Memory B cell (primary cell): ENCODE measurements around the gene TENM4.

ENCODE experiments used
- ATAC-seq: fragments of 150-1000 bp; cut with Tn5 transposase; 2 replicates; pipeline ENCODE4 v1.10.0; 2021; ENCODE audit warnings: low read depth, mild to moderate bottlenecking, moderate library complexity
- DNase-seq, 2 donors: peaks; one replicate each; pipeline ENCODE4 v3.0.0; 2022; ENCODE audit warnings: low spot score in 2 of 2
- H3K27ac Mint-ChIP-seq: one replicate; pipeline ENCODE4 v1.8.0; 2022; ENCODE audit warnings: mild to moderate bottlenecking, moderate library complexity, mixed read lengths
- H3K27me3 Mint-ChIP-seq: one replicate; pipeline ENCODE4 v1.8.0; 2022; ENCODE audit warnings: mixed read lengths
- H3K36me3 Mint-ChIP-seq: one replicate; pipeline ENCODE4 v1.8.0; 2022; ENCODE audit warnings: mild to moderate bottlenecking, mixed read lengths
- H3K4me1 Mint-ChIP-seq: one replicate; pipeline ENCODE4 v1.8.0; 2022; ENCODE audit warnings: mixed read lengths
- H3K4me3 Mint-ChIP-seq: one replicate; pipeline ENCODE4 v1.8.0; 2022; ENCODE audit warnings: mild to moderate bottlenecking, moderate library complexity, mixed read lengths
- H3K9me3 Mint-ChIP-seq: one replicate; pipeline ENCODE4 v1.8.0; 2022; ENCODE audit warnings: mixed read lengths

The TENM4 gene

DNA sequence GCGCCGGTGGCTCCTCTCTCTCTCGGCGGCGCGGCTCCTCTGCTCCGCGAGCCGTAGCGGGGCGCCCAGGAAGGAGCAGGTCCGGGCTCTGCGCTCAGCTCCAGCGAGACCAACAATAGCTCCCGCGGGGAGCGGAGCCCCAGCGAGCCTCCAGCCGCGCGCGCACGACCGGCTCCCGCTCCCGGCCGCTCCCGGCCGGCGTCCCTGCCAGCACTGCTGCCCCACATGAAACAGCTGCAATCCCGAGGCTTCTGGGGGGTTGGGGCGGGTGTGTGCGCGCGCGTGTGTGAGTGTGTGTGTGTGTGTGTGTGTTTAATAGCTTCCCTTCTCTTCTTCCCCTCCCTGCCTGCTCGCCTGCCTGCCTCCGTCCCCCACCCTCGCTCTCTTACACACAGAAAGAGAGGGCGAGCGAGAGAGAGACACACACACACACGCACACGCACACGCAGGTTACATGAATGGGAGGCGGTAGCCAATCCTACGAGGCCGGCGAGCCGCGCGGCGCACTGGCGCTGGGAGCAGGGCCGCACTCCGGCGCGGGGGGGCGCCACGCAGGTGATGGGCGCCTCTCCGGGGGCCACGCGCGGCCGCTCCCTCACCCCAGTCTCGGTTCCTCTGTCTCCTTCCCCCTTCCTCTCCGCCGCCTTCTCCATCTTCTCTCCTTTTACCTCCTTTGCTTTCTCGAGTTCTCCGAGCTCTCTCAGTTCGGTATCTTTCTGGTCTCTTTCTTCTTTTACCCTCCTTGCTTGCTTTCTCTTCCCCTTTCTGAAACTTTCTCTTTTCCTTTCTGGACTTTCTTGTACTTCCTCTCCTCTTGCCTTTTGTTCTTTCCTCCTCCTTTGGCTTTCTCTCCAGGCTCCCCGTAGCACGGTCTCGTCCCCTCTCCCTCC, at the start of gene TENM4:
TENM4 (minus strand) TSS at position 460 of the 890 bp plus-strand sequence. CDS start 371,086 bp downstream, outside the sequence.
- Mint-ChIP-seq H3K4me3 (peak within 1 kb of the TSS; percentile 91), H3K27me3 (peaks cover 11% of the 10 kb centered on the region)
- DNase-seq: peak; percentile 72 to 78

GRCh38 chr11:79488286-79488685, 47.5 kb upstream of the TENM4 start:
- peaks cover 2% of the 10 kb centered on the region for H3K27me3 Mint-ChIP-seq
- peaks cover 2% of the 10 kb centered on the region for H3K4me1 Mint-ChIP-seq
- H3K36me3 Mint-ChIP-seq: no peaks in the 10 kb centered on the region
- no peak for DNase-seq
- no peak overlapping the region for H3K4me3 Mint-ChIP-seq
- no peak overlapping the region for H3K27ac Mint-ChIP-seq
- H3K9me3 Mint-ChIP-seq: no peaks in the 10 kb centered on the region
- ATAC-seq: no peak

More for the DNA sequence above, at the start of gene TENM4:
- Mint-ChIP-seq H3K4me1 (peaks cover 31% of the 10 kb centered on the region), H3K9me3 (no peaks in the 10 kb centered on the region), H3K36me3 (no peaks in the 10 kb centered on the region), H3K27ac (peak within 1 kb of the TSS; percentile 94)
- ATAC-seq: peak; percentile 74

GRCh38 chr11:79487412-79487811, 46.6 kb upstream of the TENM4 start:
- no peak for ATAC-seq
- Mint-ChIP-seq H3K9me3 (no peaks in the 10 kb centered on the region), H3K36me3 (no peaks in the 10 kb centered on the region), H3K27ac (no peak overlapping the region), H3K27me3 (peaks cover under 1% of the 10 kb centered on the region), H3K4me1 (peaks cover 8% of the 10 kb centered on the region), H3K4me3 (no peak overlapping the region)
- DNase-seq: no peak

GRCh38 chr11:79486242-79486984, 45.6 kb upstream of the TENM4 start:
- H3K4me1 Mint-ChIP-seq: peaks cover 17% of the 10 kb centered on the region
- H3K4me3 Mint-ChIP-seq: no peak overlapping the region
- H3K27ac Mint-ChIP-seq: no peak overlapping the region
- DNase-seq: no peak
- H3K9me3 Mint-ChIP-seq: no peaks in the 10 kb centered on the region
- H3K36me3 Mint-ChIP-seq: no peaks in the 10 kb centered on the region
- no peaks in the 10 kb centered on the region for H3K27me3 Mint-ChIP-seq
- ATAC-seq: no peak

DNA sequence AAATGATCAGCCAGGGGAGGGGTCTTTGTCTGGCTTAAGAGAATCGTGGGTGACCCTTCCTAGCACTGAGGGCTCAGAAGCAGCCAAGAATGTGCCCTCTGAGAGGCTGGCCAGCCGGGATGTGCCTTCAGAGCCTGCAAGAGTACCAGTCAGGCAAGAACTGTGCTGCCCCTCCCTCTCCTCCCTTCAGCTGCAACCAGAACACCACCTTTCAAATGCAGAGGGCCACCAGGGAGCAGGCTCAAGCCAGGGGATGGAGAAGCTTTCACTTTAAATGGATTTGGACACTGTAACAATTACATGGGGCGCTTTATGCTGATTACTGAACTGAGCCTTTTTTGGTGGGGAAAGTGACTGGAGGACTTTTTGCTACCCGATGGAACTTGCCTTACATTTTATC, 44.9 kb upstream of the TENM4 start:
- H3K27ac Mint-ChIP-seq: no peak overlapping the region
- no peak overlapping the region for H3K4me3 Mint-ChIP-seq
- ATAC-seq (no peak), DNase-seq (no peak)
- no peaks in the 10 kb centered on the region for H3K9me3 Mint-ChIP-seq
- peaks cover 20% of the 10 kb centered on the region for H3K4me1 Mint-ChIP-seq
- H3K27me3 Mint-ChIP-seq: no peaks in the 10 kb centered on the region
- no peaks in the 10 kb centered on the region for H3K36me3 Mint-ChIP-seq

- peaks cover 20% of the 10 kb centered on the region for H3K4me1 Mint-ChIP-seq
- no peaks in the 10 kb centered on the region for H3K27me3 Mint-ChIP-seq
- no peaks in the 10 kb centered on the region for H3K36me3 Mint-ChIP-seq
Measured at GRCh38 chr11:79484872-79485271, 44.0 kb upstream of the TENM4 start.

DNA sequence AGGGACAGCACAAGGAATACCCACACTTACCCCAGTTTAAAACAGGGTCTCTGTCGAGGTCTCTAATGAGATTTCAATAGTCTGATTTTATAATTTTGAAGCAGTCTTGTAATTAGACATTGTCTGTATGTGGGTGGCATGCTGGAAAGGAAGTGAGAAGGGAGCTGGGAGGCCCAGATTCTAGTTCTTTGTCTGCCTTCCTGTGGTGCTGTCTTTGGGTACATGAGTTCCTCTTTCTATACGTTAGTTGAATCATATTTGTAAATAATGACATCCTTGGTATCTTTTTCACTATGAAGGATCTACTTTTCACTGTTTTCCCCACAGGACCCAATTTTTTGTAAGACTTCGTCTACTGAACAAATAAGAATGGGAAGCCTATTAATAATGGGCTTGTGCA, 42.0 kb upstream of the TENM4 start:
- Mint-ChIP-seq H3K9me3 (no peaks in the 10 kb centered on the region), H3K27me3 (no peaks in the 10 kb centered on the region), H3K36me3 (no peaks in the 10 kb centered on the region), H3K4me1 (peaks cover 20% of the 10 kb centered on the region), H3K4me3 (no peak overlapping the region), H3K27ac (peak overlapping the region; percentile 69)
- DNase-seq: peak in 1 of 2 donors; percentile 13
- peak; percentile 95 for ATAC-seq

More at GRCh38 chr11:79484872-79485271, 44.0 kb upstream of the TENM4 start:
- ATAC-seq: no peak
- Mint-ChIP-seq H3K27ac (no peak overlapping the region), H3K4me3 (no peak overlapping the region), H3K9me3 (no peaks in the 10 kb centered on the region)
- DNase-seq: no peak

GRCh38 chr11:79481795-79482194, 41.0 kb upstream of the TENM4 start:
- Mint-ChIP-seq H3K9me3 (no peaks in the 10 kb centered on the region), H3K27ac (peak overlapping the region; percentile 69), H3K27me3 (no peaks in the 10 kb centered on the region), H3K4me1 (peaks cover 20% of the 10 kb centered on the region), H3K36me3 (peaks cover 1% of the 10 kb centered on the region), H3K4me3 (no peak overlapping the region)
- DNase-seq (no peak), ATAC-seq (peak; percentile 49)

GRCh38 chr11:79480864-79481263, 40.0 kb upstream of the TENM4 start:
- DNase-seq (no peak), ATAC-seq (no peak)
- H3K9me3 Mint-ChIP-seq: no peaks in the 10 kb centered on the region
- no peaks in the 10 kb centered on the region for H3K27me3 Mint-ChIP-seq
- peaks cover 20% of the 10 kb centered on the region for H3K4me1 Mint-ChIP-seq
- peaks cover 1% of the 10 kb centered on the region for H3K36me3 Mint-ChIP-seq
- H3K27ac Mint-ChIP-seq: no peak overlapping the region
- H3K4me3 Mint-ChIP-seq: no peak overlapping the region

GRCh38 chr11:79472819-79473529, 32.1 kb upstream of the TENM4 start:
- Mint-ChIP-seq H3K27ac (no peak overlapping the region), H3K4me1 (no peaks in the 10 kb centered on the region), H3K4me3 (no peak overlapping the region), H3K9me3 (peaks cover 3% of the 10 kb centered on the region), H3K36me3 (peaks cover 1% of the 10 kb centered on the region), H3K27me3 (peaks cover 3% of the 10 kb centered on the region)
- no peak for ATAC-seq
- no peak for DNase-seq

DNA sequence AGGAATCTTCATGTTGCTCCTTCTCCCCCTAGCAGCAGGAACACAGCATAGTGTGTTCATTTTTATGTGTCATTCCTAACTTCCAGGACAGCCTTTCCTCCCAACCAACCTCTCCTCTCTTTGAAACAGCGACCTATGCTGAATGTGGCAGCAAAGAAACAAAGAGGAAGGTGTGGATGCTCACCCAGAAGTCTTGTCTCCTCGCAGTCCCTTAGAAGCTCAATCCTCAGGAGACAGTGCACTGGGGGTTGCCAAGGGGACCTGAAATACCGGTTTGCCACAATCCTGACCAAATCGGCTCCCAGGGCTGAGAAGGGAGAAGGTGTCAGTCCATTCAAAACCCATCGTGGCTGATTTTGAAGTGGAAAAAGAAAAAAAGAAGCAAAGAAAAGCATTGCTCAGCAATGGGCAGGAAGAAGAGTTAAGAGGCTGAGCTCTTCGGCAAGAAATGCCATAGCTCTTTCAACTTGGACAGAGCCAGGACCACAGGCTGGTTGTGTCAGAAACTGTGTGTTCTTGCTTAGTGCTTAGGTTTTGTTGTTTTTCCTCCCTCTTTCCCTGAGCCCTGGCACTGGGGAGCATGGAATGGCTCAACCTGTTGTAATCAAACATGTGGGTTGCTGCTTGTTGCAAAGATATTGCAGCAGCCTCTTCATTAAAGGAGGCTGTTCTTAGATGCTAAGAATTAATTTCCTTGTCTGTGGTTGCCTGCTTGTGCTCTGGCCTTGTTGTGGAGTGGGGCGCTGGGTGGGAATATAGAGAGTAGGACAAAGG, 30.4 kb upstream of the TENM4 start:
- Mint-ChIP-seq H3K4me1 (no peaks in the 10 kb centered on the region), H3K27me3 (peaks cover 3% of the 10 kb centered on the region), H3K4me3 (no peak overlapping the region), H3K9me3 (peaks cover 3% of the 10 kb centered on the region), H3K27ac (no peak overlapping the region), H3K36me3 (no peaks in the 10 kb centered on the region)
- ATAC-seq: no peak
- DNase-seq: no peak

GRCh38 chr11:79470161-79470560, 29.3 kb upstream of the TENM4 start:
- Mint-ChIP-seq H3K4me1 (no peaks in the 10 kb centered on the region), H3K36me3 (no peaks in the 10 kb centered on the region), H3K27me3 (peaks cover 3% of the 10 kb centered on the region), H3K27ac (no peak overlapping the region), H3K9me3 (peaks cover 2% of the 10 kb centered on the region), H3K4me3 (no peak overlapping the region)
- ATAC-seq (no peak), DNase-seq (no peak)

DNA sequence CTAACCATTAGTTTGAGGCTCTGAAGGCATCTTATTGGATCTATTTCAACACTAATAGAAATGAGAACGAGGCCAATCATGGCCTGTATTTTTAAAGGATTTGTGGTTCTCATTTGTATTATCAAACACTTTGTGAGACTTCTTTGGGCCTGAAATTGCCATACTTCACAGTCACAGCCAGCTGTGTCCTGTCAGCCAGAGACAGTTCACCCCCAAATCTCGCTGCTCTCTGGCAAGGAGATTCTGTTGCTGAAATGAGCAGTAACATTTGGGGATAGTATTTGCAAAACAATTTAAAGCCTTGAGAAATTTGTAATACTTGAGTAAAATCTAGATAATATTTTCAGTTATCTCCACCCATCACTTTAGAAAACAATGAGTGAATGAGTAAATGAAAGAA, 26.9 kb upstream of the TENM4 start:
- peaks cover 4% of the 10 kb centered on the region for H3K27me3 Mint-ChIP-seq
- H3K27ac Mint-ChIP-seq: no peak overlapping the region

More for the DNA sequence above, 26.9 kb upstream of the TENM4 start:
- H3K4me3 Mint-ChIP-seq: no peak overlapping the region
- no peaks in the 10 kb centered on the region for H3K36me3 Mint-ChIP-seq
- H3K9me3 Mint-ChIP-seq: no peaks in the 10 kb centered on the region
- no peak for DNase-seq
- H3K4me1 Mint-ChIP-seq: no peaks in the 10 kb centered on the region
- no peak for ATAC-seq
